ENCODE data around the gene KRT85.

Gene KRT85

GRCh38 chr12:52390739-52391617 lies 23.7 kb upstream of the KRT85 start:
- no peak overlapping the region for H3K4me3 ChIP-seq (ENCODE audit: low read length)
- no peaks in the 10 kb centered on the region for H3K36me3 ChIP-seq (ENCODE audit: control insufficient read depth, insufficient read depth, low read length)
- no peak overlapping the region for H3K9ac ChIP-seq (ENCODE audit: low read length)
- no peaks in the 10 kb centered on the region for H3K4me1 ChIP-seq (ENCODE audit: control insufficient read depth, insufficient read depth, low read length)
- H3K27me3 ChIP-seq (ENCODE audit: control insufficient read depth, insufficient read depth, low read length), result no peaks in the 10 kb centered on the region
- H3K27ac ChIP-seq (ENCODE audit: low read depth, low read length), result no peak overlapping the region

DNA sequence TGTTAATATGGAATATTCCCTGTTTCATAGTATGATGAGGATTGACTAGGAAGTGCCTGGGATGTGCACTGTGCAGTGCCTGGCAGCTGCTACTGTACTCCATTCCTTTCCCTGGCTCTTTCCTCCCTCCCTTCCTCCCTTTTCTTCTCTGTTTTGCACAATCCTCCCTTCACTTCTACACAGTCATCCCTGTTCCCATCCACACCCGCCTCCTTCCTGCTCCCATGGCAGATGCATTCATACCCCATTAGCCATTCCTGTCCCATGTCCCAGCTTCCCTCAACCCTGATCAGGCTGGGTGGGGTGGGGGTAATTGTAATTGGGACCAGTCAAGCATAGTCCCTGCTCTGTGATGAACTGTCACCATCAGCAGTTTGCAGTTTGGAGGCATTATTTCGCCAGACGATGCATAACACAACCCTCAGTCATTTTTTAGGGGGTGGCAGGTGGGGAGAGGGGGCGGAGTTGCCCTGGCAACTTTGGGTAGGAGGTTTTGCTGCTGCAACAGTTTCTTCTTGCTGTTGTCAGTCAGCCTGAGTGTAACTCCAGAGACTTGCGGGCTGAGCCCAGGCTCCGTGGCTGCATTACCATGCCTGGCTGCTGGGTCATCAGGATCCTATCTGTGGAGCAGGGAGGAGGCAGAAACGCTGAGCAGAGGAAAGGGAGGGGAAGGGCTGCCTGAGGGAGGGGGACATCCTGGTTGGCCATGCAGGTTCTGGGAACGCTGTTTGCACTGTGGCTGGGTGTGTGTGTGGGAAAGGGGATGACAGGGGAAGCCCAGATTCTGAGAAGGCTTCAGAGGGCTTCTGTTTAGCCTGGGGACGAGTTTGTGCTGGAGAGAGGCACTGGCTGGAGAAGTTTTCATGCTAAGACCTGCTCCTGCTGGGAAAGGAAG lies 22.3 kb upstream of the KRT85 start:
- no peaks in the 10 kb centered on the region for H3K4me1 ChIP-seq (ENCODE audit: control insufficient read depth, insufficient read depth, low read length)
- H3K36me3 ChIP-seq (ENCODE audit: control insufficient read depth, insufficient read depth, low read length), result no peaks in the 10 kb centered on the region
- no peak overlapping the region for H3K9ac ChIP-seq (ENCODE audit: low read length)
- no peaks in the 10 kb centered on the region for H3K27me3 ChIP-seq (ENCODE audit: control insufficient read depth, insufficient read depth, low read length)
- H3K4me3 ChIP-seq (ENCODE audit: low read length), result no peak overlapping the region
- no peak overlapping the region for H3K27ac ChIP-seq (ENCODE audit: low read depth, low read length)

- H3K27ac ChIP-seq (ENCODE audit: low read depth, low read length), result no peak overlapping the region
- H3K36me3 ChIP-seq (ENCODE audit: control insufficient read depth, insufficient read depth, low read length), result no peaks in the 10 kb centered on the region
- H3K4me1 ChIP-seq (ENCODE audit: control insufficient read depth, insufficient read depth, low read length), result no peaks in the 10 kb centered on the region
- no peaks in the 10 kb centered on the region for H3K27me3 ChIP-seq (ENCODE audit: control insufficient read depth, insufficient read depth, low read length)
- no peak overlapping the region for H3K4me3 ChIP-seq (ENCODE audit: low read length)
- no peak overlapping the region for H3K9ac ChIP-seq (ENCODE audit: low read length)
These were observed 20.6 kb upstream of the KRT85 start for GRCh38 chr12:52387859-52388258.

DNA sequence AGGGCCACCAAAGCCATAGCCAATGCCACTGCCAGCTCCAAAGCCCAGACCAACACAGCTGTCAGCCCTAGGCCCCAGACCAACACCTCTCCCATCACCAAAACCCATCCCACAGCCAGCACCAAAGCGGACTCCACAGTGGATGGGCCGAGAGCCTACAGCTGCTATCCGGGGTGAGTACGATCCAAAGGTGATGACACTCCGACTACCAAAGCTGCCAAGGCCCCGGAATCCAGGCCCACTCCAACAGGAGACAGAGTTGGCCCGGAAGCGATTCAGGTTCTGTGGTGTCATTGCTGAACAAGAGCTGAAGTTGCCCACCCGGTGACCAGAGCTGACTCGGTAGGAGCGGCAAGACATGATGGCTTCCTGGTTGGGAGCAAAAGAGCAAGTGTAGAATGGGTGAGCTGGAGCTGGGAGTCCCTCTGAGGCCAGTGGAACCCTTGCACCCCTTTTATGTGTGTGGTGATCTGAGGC lies 18.0 kb upstream of the KRT85 start, which contains the start of gene KRT84:
Gene KRT84, minus strand, starts transcription at position 427 of the 477 bp plus-strand sequence. Its CDS starts 67 bp downstream, at position 360.
- H3K36me3 ChIP-seq (ENCODE audit: control insufficient read depth, insufficient read depth, low read length), result no peaks in the 10 kb centered on the region
- H3K27ac ChIP-seq (ENCODE audit: low read depth, low read length), result no peak within 1 kb of the TSS
- H3K9ac ChIP-seq (ENCODE audit: low read length), result no peak within 1 kb of the TSS
- no peak within 1 kb of the TSS for H3K4me3 ChIP-seq (ENCODE audit: low read length)
- no peaks in the 10 kb centered on the region for H3K27me3 ChIP-seq (ENCODE audit: control insufficient read depth, insufficient read depth, low read length)
- no peaks in the 10 kb centered on the region for H3K4me1 ChIP-seq (ENCODE audit: control insufficient read depth, insufficient read depth, low read length)

- Histone ChIP-seq H3K4me3 (ENCODE audit: low read length) (no peak overlapping the region), H3K27ac (ENCODE audit: low read depth, low read length) (no peak overlapping the region), H3K9ac (ENCODE audit: low read length) (no peak overlapping the region), H3K4me1 (ENCODE audit: control insufficient read depth, insufficient read depth, low read length) (no peaks in the 10 kb centered on the region), H3K27me3 (ENCODE audit: control insufficient read depth, insufficient read depth, low read length) (no peaks in the 10 kb centered on the region), H3K36me3 (ENCODE audit: control insufficient read depth, insufficient read depth, low read length) (no peaks in the 10 kb centered on the region)
These were observed 16.1 kb upstream of the KRT85 start for GRCh38 chr12:52383331-52383730.

GRCh38 chr12:52382854-52383253 lies 15.6 kb upstream of the KRT85 start:
- H3K9ac ChIP-seq (ENCODE audit: low read length), result no peak overlapping the region
- no peaks in the 10 kb centered on the region for H3K36me3 ChIP-seq (ENCODE audit: control insufficient read depth, insufficient read depth, low read length)
- no peaks in the 10 kb centered on the region for H3K27me3 ChIP-seq (ENCODE audit: control insufficient read depth, insufficient read depth, low read length)
- H3K4me1 ChIP-seq (ENCODE audit: control insufficient read depth, insufficient read depth, low read length), result no peaks in the 10 kb centered on the region
- H3K4me3 ChIP-seq (ENCODE audit: low read length), result no peak overlapping the region
- H3K27ac ChIP-seq (ENCODE audit: low read depth, low read length), result no peak overlapping the region

DNA sequence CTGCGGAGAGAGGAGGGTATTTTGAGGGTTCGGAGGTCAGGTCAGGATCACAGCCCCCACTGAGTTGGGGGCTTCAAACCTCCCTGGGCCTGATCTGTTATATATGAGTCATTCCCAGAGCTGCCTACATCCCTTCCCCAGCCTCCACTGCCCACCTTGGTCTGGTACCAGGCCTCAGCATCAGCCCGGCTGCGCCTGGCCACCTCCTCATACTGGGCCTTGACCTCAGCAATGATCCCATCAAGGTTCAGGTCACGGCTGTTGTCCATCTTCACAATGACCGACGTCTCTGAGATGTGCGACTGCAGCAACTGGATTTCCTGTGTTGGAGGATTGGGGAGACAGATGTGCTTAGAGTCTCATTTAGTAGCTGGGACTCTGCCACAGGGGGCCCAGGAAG lies 13.9 kb upstream of the KRT85 start:
- Histone ChIP-seq H3K9ac (ENCODE audit: low read length) (no peak overlapping the region), H3K4me3 (ENCODE audit: low read length) (no peak overlapping the region), H3K36me3 (ENCODE audit: control insufficient read depth, insufficient read depth, low read length) (no peaks in the 10 kb centered on the region), H3K27ac (ENCODE audit: low read depth, low read length) (no peak overlapping the region), H3K4me1 (ENCODE audit: control insufficient read depth, insufficient read depth, low read length) (no peaks in the 10 kb centered on the region), H3K27me3 (ENCODE audit: control insufficient read depth, insufficient read depth, low read length) (no peaks in the 10 kb centered on the region)

DNA sequence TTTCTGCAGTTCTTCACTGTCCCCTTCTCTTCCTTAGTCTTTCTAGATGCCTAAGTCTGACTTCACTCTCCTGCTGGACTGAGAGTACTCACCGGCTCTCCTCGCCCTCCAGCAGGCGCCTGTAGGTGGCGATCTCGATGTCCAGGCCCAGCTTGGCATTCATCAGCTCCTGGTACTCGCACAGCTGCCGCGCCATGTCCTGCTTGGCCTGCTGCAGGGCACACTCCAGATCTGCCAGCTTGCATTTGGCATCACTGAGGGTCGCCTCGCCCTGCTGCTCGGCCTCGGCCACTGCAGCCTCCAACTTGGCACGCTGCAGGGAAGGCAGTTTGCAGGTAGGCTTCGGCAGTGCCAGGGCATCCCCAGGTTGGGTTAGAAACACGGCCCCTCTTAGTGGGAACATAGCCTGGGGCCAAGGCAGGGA lies 13.0 kb upstream of the KRT85 start:
- Histone ChIP-seq H3K9ac (ENCODE audit: low read length) (no peak overlapping the region), H3K27me3 (ENCODE audit: control insufficient read depth, insufficient read depth, low read length) (no peaks in the 10 kb centered on the region), H3K4me3 (ENCODE audit: low read length) (no peak overlapping the region), H3K4me1 (ENCODE audit: control insufficient read depth, insufficient read depth, low read length) (no peaks in the 10 kb centered on the region), H3K27ac (ENCODE audit: low read depth, low read length) (no peak overlapping the region), H3K36me3 (ENCODE audit: control insufficient read depth, insufficient read depth, low read length) (no peaks in the 10 kb centered on the region)

GRCh38 chr12:52379536-52379935 lies 12.3 kb upstream of the KRT85 start:
- Histone ChIP-seq H3K27me3 (ENCODE audit: control insufficient read depth, insufficient read depth, low read length) (no peaks in the 10 kb centered on the region), H3K4me1 (ENCODE audit: control insufficient read depth, insufficient read depth, low read length) (no peaks in the 10 kb centered on the region), H3K27ac (ENCODE audit: low read depth, low read length) (no peak overlapping the region), H3K36me3 (ENCODE audit: control insufficient read depth, insufficient read depth, low read length) (no peaks in the 10 kb centered on the region), H3K9ac (ENCODE audit: low read length) (no peak overlapping the region), H3K4me3 (ENCODE audit: low read length) (no peak overlapping the region)

DNA sequence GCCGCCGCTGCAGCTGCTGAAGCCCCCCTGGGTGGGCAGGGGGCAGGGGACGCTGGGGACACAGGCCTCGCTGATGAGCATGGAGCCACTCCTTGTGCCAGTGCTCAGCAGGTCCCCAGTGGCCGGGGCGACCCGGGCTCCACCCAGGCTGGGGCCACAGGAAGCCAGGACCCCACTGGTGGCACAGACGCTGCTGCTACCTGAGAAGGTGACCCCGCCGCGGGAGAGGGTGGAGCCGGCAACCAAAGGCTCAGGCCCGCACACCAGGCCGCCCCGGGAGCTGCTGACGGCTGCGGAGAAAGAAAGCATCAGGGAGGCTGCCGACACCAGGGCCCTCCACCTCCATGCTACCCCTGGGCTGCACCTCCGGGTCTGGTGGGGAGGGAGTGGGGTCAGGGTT lies 10.8 kb upstream of the KRT85 start:
- Histone ChIP-seq H3K36me3 (ENCODE audit: control insufficient read depth, insufficient read depth, low read length) (no peaks in the 10 kb centered on the region), H3K4me3 (ENCODE audit: low read length) (no peak overlapping the region), H3K27me3 (ENCODE audit: control insufficient read depth, insufficient read depth, low read length) (no peaks in the 10 kb centered on the region), H3K27ac (ENCODE audit: low read depth, low read length) (no peak overlapping the region), H3K9ac (ENCODE audit: low read length) (no peak overlapping the region), H3K4me1 (ENCODE audit: control insufficient read depth, insufficient read depth, low read length) (no peaks in the 10 kb centered on the region)

DNA sequence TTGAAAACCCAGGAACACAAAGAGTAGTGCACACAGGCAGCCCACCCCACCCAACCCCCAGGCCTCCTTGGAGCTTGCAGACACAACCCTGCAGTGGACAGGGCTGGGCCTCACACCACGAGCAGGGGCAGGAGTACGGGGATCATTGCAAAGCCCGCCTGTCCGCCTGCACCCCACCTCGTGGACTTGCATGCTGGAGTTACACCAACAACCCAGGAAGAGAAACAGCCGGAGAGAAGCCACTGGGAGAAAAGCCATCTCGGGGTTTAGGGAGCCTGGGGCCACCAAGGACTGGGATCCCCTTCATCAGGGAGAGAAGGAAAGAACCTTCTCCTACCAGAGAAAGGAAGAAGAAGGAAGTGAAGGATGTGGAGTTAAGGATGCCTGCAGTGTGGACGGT lies 10.0 kb upstream of the KRT85 start:
- no peaks in the 10 kb centered on the region for H3K36me3 ChIP-seq (ENCODE audit: control insufficient read depth, insufficient read depth, low read length)
- H3K9ac ChIP-seq (ENCODE audit: low read length), result no peak overlapping the region
- no peaks in the 10 kb centered on the region for H3K4me1 ChIP-seq (ENCODE audit: control insufficient read depth, insufficient read depth, low read length)
- no peak overlapping the region for H3K27ac ChIP-seq (ENCODE audit: low read depth, low read length)
- H3K4me3 ChIP-seq (ENCODE audit: low read length), result no peak overlapping the region
- H3K27me3 ChIP-seq (ENCODE audit: control insufficient read depth, insufficient read depth, low read length), result no peaks in the 10 kb centered on the region
